GM19468 (cell line): Measurements from ENCODE around the gene C3orf38.
"Not testable (repeated sequence)": the region's sequence is repeated elsewhere in the genome, so short reads cannot be mapped to it uniquely, and the experiment has no call there.

Experiments used
- ATAC-seq: cut with Tn5 transposase; IDR thresholded peaks from one replicate; pipeline ENCODE4 v1.9.1; 2021; ENCODE audit warnings: mild to moderate bottlenecking, moderate library complexity, moderate number of reproducible peaks; ENCODE audit not compliant: unreplicated experiment; ENCODE audit errors: extremely low read depth

The C3orf38 gene

GRCh38 chr3:88149509-88150362 lies at the start of gene C3orf38:
Gene C3orf38 (plus strand): TSS chr3:88149959. CDS start chr3:88150053, 94 bp downstream.
- peak; percentile 68 for ATAC-seq

- ATAC-seq = peak; percentile 80
Measured at GRCh38 chr3:88101142-88101541, 48.6 kb upstream of the C3orf38 start.

- no peak for ATAC-seq
Measured at GRCh38 chr3:88105325-88105724, 44.4 kb upstream of the C3orf38 start.

DNA sequence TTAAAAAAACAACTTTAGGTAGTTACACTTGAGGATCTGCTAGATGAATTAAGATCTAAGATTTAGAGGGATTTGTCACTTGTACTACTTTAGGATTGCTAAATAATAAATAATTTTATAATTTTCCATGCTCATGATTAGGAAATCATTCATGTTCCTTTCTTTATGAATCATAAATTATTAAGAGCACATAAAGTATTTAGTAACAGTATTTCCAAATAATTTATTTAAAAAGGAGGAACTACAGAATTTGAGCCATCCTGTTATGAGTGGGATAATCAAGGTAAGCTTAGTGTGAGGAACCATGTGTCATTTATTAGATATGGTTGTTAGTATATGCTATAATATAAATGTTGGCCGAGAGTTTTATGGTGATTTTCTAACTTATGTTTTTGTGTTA lies 37.5 kb upstream of the C3orf38 start:
- ATAC-seq = no peak

DNA sequence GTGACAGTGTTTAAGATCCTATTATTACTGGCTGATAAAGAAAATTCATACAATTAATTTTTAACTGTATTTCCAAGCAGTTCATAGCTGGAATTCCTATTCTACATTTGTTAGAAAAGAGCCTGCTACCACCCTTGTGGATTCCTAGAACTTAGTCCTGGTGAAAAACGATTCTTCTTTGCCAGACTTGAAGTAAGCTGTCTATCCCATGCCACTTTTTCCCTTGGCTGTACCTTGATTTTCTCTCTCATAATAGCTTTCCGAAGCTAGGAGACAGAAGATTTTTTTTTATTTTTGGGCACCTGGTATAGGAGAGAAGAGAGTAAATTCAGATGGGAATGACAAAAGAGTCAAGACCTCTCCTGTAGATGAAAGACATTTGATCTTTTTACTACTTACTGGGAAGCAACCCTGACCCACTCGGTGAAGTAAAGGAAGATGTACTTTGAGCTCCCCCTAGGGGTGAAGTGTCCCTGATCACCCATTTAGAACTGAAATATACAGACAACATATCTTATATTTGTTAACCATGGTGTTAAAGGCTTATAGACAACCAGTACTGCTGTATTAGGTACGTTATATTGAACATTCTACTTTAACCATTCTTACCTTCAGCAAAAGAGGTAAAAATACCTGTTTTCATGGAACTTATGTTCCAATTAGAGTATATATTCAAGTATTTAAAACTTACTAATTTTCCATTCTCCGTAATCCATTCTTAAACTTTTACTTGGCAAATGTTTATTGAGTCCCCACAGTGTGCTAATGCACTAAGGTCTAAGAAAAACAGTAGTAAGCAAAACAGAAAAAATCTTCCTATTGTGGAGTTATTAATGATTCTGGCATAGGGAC lies 36.2 kb upstream of the C3orf38 start:
- peak; percentile 73 for ATAC-seq

- no peak for ATAC-seq
Measured at GRCh38 chr3:88114878-88115549, 34.7 kb upstream of the C3orf38 start.

- ATAC-seq = no peak
Measured at GRCh38 chr3:88117683-88118082, 32.1 kb upstream of the C3orf38 start.

DNA sequence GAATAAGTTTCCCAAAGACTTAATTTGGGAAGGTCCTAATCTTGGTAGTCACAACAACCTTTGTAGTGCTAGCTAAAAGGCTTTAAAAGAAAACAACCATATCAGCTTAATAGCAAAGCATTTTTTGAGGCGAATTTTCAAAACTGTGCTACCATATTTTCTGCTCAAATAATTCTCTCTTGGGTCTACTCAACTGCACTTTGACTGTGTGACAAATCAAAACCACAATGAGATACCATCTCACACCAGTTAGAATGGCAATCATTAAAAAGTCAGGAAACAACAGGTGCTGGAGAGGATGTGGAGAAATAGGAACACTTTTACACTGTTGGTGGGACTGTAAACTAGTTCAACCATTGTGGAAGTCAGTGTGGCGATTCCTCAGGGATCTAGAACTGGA lies 31.2 kb upstream of the C3orf38 start:
- ATAC-seq = not testable (repeated sequence)

DNA sequence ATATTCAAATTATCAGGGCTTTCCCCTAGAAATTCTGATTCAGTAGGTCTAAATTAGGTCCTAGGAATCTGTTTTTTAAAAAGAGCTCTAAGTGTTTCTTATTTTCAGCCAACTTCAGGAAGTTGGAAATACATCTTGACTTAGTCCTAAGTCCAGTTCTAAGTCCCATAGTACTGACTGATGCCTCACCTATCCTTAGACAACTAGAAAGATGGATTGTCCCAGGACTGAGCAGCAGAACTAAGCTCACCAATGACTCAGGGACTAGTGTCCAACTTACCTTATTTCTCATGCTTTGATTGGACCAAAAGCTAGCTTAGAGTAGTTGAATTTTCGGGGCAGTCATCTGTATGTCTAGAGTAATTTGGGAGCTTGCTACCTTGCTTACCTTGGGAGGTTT lies 26.2 kb upstream of the C3orf38 start:
- ATAC-seq = no peak

- ATAC-seq = no peak
Measured at GRCh38 chr3:88131695-88132094, 18.1 kb upstream of the C3orf38 start.

DNA sequence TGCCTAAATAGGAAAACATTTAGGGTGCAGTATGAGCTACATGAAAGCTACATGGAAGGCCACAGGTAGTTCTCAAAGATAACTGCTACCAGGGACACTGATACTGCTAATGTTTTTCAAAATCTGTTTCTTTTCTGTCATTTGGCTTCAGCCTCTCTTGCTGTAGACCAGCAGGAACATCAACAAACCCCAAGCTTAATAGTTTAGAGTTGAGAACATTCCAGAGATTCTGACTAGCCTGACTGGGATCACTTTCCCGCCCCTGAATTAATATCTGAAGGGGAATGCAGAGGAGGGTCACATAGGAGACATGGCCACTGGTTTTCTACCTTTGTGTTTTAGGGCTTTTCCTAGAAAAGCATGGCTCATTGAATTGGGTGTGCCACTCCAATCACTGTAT lies 16.9 kb upstream of the C3orf38 start:
- ATAC-seq = no peak

DNA sequence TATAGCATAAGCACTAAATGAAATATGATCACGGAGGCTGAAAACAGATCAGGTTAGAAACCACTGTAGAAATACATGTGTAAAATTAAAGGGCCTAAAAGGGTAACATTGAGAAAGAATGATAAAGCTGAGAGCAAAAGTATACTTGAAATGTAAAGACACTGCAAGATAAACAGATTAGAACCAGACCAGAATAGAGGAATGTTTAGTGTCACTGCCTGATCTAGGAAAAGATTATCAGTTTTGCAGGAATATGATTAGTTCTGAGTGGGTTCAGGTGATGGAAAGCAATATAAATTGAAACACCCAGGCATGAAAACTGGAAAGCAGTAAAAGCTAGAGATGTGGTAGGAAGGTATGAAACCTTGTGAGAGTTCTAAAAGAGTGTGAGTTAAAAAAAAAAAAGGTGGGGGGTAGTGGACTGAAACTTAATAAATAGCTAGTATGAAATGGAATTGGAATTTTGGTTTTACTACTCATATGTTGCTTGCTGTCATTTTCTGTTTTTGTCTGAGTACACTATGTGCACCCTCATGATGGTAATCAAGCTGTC lies 16.0 kb upstream of the C3orf38 start:
- no peak for ATAC-seq

- no peak for ATAC-seq
Measured at GRCh38 chr3:88137836-88138235, 11.9 kb upstream of the C3orf38 start.

DNA sequence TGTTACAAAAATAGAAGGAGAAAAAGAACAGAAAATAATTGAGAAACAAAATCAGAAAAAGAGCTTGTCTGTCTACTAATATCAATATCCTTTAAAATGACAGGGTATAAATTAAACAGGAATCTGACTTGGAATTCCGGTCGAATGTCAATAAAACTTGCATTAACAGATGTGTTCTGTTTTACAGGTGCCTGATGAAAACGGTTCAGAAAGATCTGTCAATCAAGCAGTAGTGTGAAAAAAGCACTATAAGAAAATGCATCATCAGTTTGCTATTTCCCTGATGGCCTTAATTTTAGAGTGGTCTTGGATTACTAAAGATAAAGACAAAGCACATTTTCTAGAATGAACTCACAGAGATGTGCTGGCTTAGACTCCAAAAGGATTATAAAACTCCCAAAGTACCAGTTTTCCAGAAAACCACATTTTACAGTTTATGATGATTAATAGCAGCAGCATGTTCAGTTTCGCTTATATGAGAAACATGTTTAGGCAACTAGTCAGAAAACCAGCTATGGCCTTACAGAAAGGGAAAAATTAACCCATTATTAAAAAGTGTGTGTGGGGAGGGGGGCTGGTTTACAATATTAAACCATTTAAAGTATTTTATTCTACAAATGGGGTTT lies 8.2 kb upstream of the C3orf38 start:
- no peak for ATAC-seq

- ATAC-seq = no peak
Measured at GRCh38 chr3:88142094-88142624, 7.6 kb upstream of the C3orf38 start.

DNA sequence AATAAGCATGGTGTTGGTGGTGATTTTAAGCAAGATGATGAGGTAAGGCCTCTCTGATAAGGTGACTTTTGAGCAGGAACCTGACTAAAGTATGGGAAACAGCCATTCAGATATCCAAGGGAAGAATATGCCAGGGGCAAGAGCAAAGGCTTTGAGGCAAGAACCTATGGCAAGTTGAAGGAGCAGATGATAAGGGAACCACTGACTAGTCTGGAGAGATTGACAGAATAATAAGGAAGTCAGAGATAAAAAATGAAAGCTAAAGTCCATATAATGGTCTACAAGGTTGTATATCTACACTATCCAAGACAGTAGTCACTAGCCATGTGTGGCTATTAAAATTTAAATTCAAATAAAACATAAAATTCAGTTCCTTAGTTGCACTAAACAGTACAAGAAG lies 2.5 kb upstream of the C3orf38 start:
- no peak for ATAC-seq

- no peak for ATAC-seq
Measured at GRCh38 chr3:88148651-88149050, 1.1 kb upstream of the C3orf38 start.

- ATAC-seq = peak; percentile 2
Measured at GRCh38 chr3:88149101-88149508, 654 bp upstream of the C3orf38 start.

GRCh38 chr3:88150371-88150770 lies 612 bp downstream of the C3orf38 start:
- ATAC-seq = no peak

DNA sequence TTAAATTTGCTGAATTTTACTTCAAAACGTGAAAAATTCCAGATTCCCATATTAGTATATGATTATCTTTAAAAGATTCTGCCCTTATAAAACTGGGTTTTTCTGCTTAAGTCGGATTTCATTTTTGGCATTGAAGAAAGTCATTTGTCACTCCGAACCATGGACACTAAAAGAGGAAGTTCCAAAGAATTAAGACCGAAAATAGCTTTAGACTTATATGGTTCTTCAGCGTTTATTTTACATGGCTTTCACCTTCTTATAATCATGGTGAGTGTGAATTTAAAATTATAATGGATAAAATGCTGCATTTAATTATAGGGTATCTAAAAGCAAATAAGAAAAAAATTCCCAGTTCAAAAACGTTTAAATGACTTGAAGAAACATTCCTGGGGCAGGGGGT lies 1.0 kb downstream of the C3orf38 start:
- no peak for ATAC-seq
